ENCODE results near the gene ANK2. TPM values are rescaled to one million over a fixed set of nuclear protein-coding genes. Genes with fewer than 3 reads are reported as not detected.

Gene ANK2
- total and polyA plus RNA-seq, 4 donors = 0.32 to 2.2 (median 1.0) TPM

DNA sequence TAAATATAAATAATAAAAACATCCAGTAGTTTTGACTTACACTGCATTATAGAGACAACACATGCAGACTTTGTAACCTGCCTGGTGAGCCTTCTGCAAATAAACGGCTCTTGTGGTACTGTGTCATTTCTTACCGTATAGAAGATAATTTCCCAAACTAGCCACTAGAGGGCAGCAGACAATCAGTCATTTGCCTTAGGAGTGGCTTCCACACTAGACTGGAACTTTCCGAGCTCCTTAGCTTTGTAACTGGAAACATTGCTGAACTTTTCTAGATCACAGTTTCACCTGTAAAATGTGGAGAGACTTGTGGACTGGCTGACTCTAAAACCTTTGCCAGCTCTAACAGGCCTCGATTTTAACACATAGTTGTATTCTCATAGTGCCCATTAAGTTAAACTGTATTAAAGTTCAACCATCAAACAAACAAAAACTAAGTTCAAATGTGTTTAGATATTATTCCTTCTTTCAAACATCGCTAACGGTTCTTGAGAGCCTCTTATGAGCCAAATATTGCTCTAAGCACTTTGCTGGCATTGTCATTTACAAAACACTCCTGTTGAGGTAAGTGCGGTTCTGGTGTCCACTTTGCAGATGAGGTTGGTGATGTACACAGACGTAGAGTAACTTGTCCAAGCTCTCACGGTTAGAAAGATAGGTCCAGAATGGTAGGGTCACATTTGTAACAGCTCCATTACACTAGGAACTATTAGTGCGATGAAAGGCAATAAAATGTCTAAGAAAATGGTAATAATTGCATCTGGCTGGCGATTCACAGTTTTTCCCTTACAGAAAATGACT lies 345.5 kb downstream of the ANK2 start (continued):
- TF ChIP-seq, protein P1, sequence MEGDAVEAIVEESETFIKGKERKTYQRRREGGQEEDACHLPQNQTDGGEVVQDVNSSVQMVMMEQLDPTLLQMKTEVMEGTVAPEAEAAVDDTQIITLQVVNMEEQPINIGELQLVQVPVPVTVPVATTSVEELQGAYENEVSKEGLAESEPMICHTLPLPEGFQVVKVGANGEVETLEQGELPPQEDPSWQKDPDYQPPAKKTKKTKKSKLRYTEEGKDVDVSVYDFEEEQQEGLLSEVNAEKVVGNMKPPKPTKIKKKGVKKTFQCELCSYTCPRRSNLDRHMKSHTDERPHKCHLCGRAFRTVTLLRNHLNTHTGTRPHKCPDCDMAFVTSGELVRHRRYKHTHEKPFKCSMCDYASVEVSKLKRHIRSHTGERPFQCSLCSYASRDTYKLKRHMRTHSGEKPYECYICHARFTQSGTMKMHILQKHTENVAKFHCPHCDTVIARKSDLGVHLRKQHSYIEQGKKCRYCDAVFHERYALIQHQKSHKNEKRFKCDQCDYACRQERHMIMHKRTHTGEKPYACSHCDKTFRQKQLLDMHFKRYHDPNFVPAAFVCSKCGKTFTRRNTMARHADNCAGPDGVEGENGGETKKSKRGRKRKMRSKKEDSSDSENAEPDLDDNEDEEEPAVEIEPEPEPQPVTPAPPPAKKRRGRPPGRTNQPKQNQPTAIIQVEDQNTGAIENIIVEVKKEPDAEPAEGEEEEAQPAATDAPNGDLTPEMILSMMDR (IDR thresholded peaks at IDR 0.05; ENCODE audit: low read depth, low read length, missing input control) = peak; percentile 96
- TF ChIP-seq FOXA2 (IDR thresholded peaks at IDR 0.05) = peak; percentile 42
- no peak for TF ChIP-seq EGR1 (IDR thresholded peaks at IDR 0.05; ENCODE audit: low read depth in 2 of 2)

DNA sequence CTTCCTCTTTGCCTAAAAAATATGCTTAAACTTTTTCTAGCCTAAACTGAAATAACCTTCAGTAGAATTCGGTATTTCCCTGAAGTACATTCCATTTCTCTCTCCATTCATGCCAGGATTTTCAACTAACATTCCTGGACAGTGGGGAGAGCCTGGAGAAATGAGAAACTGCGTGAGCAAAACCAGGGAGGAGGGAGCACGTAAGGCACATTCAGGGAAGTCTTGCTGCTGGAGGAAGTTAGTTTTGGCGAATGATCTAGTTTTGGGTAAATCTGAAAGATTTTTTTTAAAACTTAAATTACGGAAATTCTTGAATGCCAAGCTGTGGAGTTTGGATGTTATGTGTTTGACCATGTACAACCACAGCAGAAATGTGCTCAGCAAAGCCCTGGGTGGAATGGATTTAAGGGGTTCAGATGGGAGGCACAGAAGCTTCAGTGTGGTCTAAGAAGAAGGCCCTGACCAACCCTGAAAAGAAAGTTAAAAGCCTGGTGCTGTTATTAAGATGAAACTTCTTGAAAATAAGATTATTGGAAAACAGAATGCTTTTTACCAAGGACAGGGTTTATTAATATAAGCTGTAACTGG lies 347.8 kb downstream of the ANK2 start:
- Histone ChIP-seq H3K9ac (ENCODE audit: low read depth in 1 of 2, low read length in 2 of 2) (peak overlapping the region in 1 of 2 donors; percentile 3), H3K4me1 (ENCODE audit: control insufficient read depth in 4 of 4, insufficient read depth in 4 of 4, low read length in 3 of 4) (peaks cover 2 to 27% (median 14%) of the 10 kb centered on the region in 4 donors), H3K27ac (ENCODE audit: low read depth in 1 of 2, low read length in 2 of 2) (peak overlapping the region in 1 of 2 donors; percentile 25), H3K4me3 (ENCODE audit: low read depth in 1 of 3, low read length in 3 of 3) (no peak overlapping the region), H3K36me3 (ENCODE audit: control insufficient read depth in 4 of 4, insufficient read depth in 3 of 4, low read depth in 1 of 4, low read length in 3 of 4) (no peaks in the 10 kb centered on the region), H3K9me3 (ENCODE audit: control insufficient read depth in 4 of 4, low read length in 3 of 4) (no peaks in the 10 kb centered on the region), H3K27me3 (ENCODE audit: control insufficient read depth in 4 of 4, insufficient read depth in 4 of 4, low read length in 3 of 4) (no peaks in the 10 kb centered on the region)
- no peak for DNase-seq (ENCODE audit: low spot score)
- WGBS = 60% methylated on average over 5 of the region's 5 CpGs
- TF ChIP-seq RAD21 (IDR thresholded peaks at IDR 0.05) = peak; percentile 11 to 13
- no peak for TF ChIP-seq EGR1 (IDR thresholded peaks at IDR 0.05; ENCODE audit: low read depth in 2 of 2)
- TF ChIP-seq GABPA (IDR thresholded peaks at IDR 0.05 in 1 of 2, conservative IDR thresholded peaks at IDR 0.05 in 1 of 2) = no peak
- TF ChIP-seq RXRA (IDR thresholded peaks at IDR 0.05) = peak in 1 of 2 donors; percentile 6
- TF ChIP-seq, protein P2, sequence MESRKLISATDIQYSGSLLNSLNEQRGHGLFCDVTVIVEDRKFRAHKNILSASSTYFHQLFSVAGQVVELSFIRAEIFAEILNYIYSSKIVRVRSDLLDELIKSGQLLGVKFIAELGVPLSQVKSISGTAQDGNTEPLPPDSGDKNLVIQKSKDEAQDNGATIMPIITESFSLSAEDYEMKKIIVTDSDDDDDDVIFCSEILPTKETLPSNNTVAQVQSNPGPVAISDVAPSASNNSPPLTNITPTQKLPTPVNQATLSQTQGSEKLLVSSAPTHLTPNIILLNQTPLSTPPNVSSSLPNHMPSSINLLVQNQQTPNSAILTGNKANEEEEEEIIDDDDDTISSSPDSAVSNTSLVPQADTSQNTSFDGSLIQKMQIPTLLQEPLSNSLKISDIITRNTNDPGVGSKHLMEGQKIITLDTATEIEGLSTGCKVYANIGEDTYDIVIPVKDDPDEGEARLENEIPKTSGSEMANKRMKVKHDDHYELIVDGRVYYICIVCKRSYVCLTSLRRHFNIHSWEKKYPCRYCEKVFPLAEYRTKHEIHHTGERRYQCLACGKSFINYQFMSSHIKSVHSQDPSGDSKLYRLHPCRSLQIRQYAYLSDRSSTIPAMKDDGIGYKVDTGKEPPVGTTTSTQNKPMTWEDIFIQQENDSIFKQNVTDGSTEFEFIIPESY (IDR thresholded peaks at IDR 0.05) = no peak

DNA sequence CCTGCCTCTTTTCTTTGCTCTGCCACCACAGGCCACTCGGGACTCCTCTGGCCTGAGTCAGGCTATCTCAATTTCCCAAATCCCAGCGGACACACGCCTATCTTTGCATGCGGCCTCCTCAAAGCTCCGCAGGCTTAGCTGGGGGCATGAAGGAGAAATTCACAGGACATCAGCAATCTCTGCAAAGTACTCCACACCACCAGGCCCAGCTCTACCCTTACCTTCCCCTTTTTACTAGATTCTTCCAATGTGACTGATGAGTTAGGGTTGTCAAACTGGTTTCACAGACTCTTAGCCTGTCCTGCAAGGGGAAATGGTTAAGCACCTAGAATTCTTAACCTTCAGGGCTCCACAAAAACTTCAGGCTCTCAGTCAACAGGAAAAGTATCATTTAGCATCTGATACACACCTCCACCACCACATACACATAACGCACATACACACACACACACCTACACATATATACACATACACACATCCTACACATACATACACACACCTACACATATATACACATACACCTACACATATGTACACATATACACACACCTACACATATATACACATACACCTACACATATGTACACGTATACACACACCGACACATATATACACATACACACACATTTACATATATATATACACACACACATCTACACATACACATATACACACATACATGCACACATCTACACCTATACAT lies 349.1 kb downstream of the ANK2 start:
- 94% methylated on average over 8 of the region's 8 CpGs for WGBS
- no peaks in the 10 kb centered on the region for H3K9me3 ChIP-seq (ENCODE audit: control insufficient read depth in 4 of 4, low read length in 3 of 4)
- TF ChIP-seq, protein P3, sequence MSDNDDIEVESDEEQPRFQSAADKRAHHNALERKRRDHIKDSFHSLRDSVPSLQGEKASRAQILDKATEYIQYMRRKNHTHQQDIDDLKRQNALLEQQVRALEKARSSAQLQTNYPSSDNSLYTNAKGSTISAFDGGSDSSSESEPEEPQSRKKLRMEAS (IDR thresholded peaks at IDR 0.05) = no peak
- TF ChIP-seq SP1 (IDR thresholded peaks at IDR 0.05) = no peak
- TF ChIP-seq, protein P4, sequence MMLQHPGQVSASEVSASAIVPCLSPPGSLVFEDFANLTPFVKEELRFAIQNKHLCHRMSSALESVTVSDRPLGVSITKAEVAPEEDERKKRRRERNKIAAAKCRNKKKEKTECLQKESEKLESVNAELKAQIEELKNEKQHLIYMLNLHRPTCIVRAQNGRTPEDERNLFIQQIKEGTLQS (IDR thresholded peaks at IDR 0.05) = no peak
- TF ChIP-seq NR2F2 (IDR thresholded peaks at IDR 0.05) = no peak
- TF ChIP-seq, protein P2 (IDR thresholded peaks at IDR 0.05) = no peak
- TF ChIP-seq, protein P5, sequence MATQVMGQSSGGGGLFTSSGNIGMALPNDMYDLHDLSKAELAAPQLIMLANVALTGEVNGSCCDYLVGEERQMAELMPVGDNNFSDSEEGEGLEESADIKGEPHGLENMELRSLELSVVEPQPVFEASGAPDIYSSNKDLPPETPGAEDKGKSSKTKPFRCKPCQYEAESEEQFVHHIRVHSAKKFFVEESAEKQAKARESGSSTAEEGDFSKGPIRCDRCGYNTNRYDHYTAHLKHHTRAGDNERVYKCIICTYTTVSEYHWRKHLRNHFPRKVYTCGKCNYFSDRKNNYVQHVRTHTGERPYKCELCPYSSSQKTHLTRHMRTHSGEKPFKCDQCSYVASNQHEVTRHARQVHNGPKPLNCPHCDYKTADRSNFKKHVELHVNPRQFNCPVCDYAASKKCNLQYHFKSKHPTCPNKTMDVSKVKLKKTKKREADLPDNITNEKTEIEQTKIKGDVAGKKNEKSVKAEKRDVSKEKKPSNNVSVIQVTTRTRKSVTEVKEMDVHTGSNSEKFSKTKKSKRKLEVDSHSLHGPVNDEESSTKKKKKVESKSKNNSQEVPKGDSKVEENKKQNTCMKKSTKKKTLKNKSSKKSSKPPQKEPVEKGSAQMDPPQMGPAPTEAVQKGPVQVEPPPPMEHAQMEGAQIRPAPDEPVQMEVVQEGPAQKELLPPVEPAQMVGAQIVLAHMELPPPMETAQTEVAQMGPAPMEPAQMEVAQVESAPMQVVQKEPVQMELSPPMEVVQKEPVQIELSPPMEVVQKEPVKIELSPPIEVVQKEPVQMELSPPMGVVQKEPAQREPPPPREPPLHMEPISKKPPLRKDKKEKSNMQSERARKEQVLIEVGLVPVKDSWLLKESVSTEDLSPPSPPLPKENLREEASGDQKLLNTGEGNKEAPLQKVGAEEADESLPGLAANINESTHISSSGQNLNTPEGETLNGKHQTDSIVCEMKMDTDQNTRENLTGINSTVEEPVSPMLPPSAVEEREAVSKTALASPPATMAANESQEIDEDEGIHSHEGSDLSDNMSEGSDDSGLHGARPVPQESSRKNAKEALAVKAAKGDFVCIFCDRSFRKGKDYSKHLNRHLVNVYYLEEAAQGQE (IDR thresholded peaks at IDR 0.05) = no peak
- no peak for TF ChIP-seq EGR1 (IDR thresholded peaks at IDR 0.05; ENCODE audit: low read depth in 2 of 2)
- TF ChIP-seq, protein P1 (IDR thresholded peaks at IDR 0.05; ENCODE audit: low read depth, low read length, missing input control) = no peak
- no peak for TF ChIP-seq HNF4A (conservative IDR thresholded peaks at IDR 0.05)

More for the DNA sequence above, 349.1 kb downstream of the ANK2 start:
- Histone ChIP-seq H3K27ac (ENCODE audit: low read depth in 1 of 2, low read length in 2 of 2) (no peak overlapping the region), H3K4me1 (ENCODE audit: control insufficient read depth in 4 of 4, insufficient read depth in 4 of 4, low read length in 3 of 4) (peaks cover 2 to 35% (median 17%) of the 10 kb centered on the region in 4 donors), H3K9ac (ENCODE audit: low read depth in 1 of 2, low read length in 2 of 2) (no peak overlapping the region), H3K4me3 (ENCODE audit: low read depth in 1 of 3, low read length in 3 of 3) (no peak overlapping the region), H3K27me3 (ENCODE audit: control insufficient read depth in 4 of 4, insufficient read depth in 4 of 4, low read length in 3 of 4) (no peaks in the 10 kb centered on the region), H3K36me3 (ENCODE audit: control insufficient read depth in 4 of 4, insufficient read depth in 3 of 4, low read depth in 1 of 4, low read length in 3 of 4) (no peaks in the 10 kb centered on the region)
- no peak for DNase-seq (ENCODE audit: low spot score)

Data from liver (tissue), 9 donors.